H4 (cell line): ENCODE measurements around the gene CSRP2. TPM values are rescaled to one million over a fixed set of nuclear protein-coding genes. Genes with fewer than 3 reads are reported as not detected.

Source experiments
- DNase-seq: peaks from one replicate; pipeline ENCODE4 v3.0.0-alpha.2; 2015; ENCODE audit warnings: low spot score
- total RNA-seq: library from RNA; depleted of rRNA; stranded (reverse); fragments of >200 nt; shearing (Covaris generic); gene quantifications from 2 replicates; pipeline ENCODE4 v1.2.3, GENCODE V29; 2014; rRNA removed

Gene CSRP2
- 57.9 and 61.9 TPM in 2 replicates for total RNA-seq

GRCh38 chr12:76878899-76879709 lies at the start of gene CSRP2:
TSS of gene CSRP2 (minus strand) at chr12:76879019. CDS start at chr12:76866260, 12,759 bp downstream.
- peak; percentile 70 for DNase-seq

GRCh38 chr12:76927170-76927784 lies 48.5 kb upstream of the CSRP2 start:
- DNase-seq: peak; percentile 16

GRCh38 chr12:76925135-76925534 lies 46.3 kb upstream of the CSRP2 start:
- DNase-seq: no peak

- DNase-seq: no peak
Observed at GRCh38 chr12:76922866-76923265, 44.0 kb upstream of the CSRP2 start.

GRCh38 chr12:76921891-76922664 lies 43.3 kb upstream of the CSRP2 start:
- no peak for DNase-seq

GRCh38 chr12:76921100-76921471 lies 42.3 kb upstream of the CSRP2 start:
- no peak for DNase-seq

GRCh38 chr12:76920172-76921099 lies 41.6 kb upstream of the CSRP2 start:
- DNase-seq: no peak

- no peak for DNase-seq
Observed at GRCh38 chr12:76919383-76920171, 40.8 kb upstream of the CSRP2 start.

GRCh38 chr12:76916170-76916540 lies 37.3 kb upstream of the CSRP2 start:
- no peak for DNase-seq

- DNase-seq: no peak
Observed at GRCh38 chr12:76915361-76916169, 36.7 kb upstream of the CSRP2 start.

GRCh38 chr12:76914102-76914859 lies 35.5 kb upstream of the CSRP2 start:
- no peak for DNase-seq

- DNase-seq: no peak
Observed at GRCh38 chr12:76909290-76909689, 30.5 kb upstream of the CSRP2 start.

- no peak for DNase-seq
Observed at GRCh38 chr12:76908303-76909017, 29.6 kb upstream of the CSRP2 start.

- no peak for DNase-seq
Observed at GRCh38 chr12:76901628-76902380, 23.0 kb upstream of the CSRP2 start.

GRCh38 chr12:76899522-76899921 lies 20.7 kb upstream of the CSRP2 start:
- DNase-seq: no peak

GRCh38 chr12:76898442-76898841 lies 19.6 kb upstream of the CSRP2 start:
- DNase-seq: no peak

- no peak for DNase-seq
Observed at GRCh38 chr12:76896274-76896673, 17.5 kb upstream of the CSRP2 start.

GRCh38 chr12:76895796-76896195 lies 17.0 kb upstream of the CSRP2 start:
- DNase-seq: no peak
